ENCODE data around the gene LPCAT2.

Gene LPCAT2

GRCh38 chr16:55540221-55540620 is 31.3 kb downstream of the LPCAT2 start:
- Histone ChIP-seq H3K9me3 (ENCODE audit: control insufficient read depth, low read length) (no peaks in the 10 kb centered on the region), H3K27ac (ENCODE audit: insufficient read depth, low read length, poor library complexity, severe bottlenecking) (no peak overlapping the region), H3K4me3 (ENCODE audit: insufficient read depth, low read depth, low read length, poor library complexity, severe bottlenecking) (no peak overlapping the region), H3K36me3 (ENCODE audit: control insufficient read depth, insufficient read depth, low read length) (no peaks in the 10 kb centered on the region), H3K4me1 (ENCODE audit: control insufficient read depth, insufficient read depth, low read length, poor library complexity, severe bottlenecking) (no peaks in the 10 kb centered on the region), H3K27me3 (replicated peaks; ENCODE audit: control insufficient read depth, insufficient read depth, low read length, poor library complexity, severe bottlenecking) (no peaks in the 10 kb centered on the region)
- DNase-seq = no peak

- no peaks in the 10 kb centered on the region for H3K9me3 ChIP-seq (ENCODE audit: control insufficient read depth, low read length)
- no peak overlapping the region for H3K27ac ChIP-seq (ENCODE audit: insufficient read depth, low read length, poor library complexity, severe bottlenecking)
- H3K27me3 ChIP-seq (replicated peaks; ENCODE audit: control insufficient read depth, insufficient read depth, low read length, poor library complexity, severe bottlenecking) = no peaks in the 10 kb centered on the region
- no peaks in the 10 kb centered on the region for H3K36me3 ChIP-seq (ENCODE audit: control insufficient read depth, insufficient read depth, low read length)
- no peak for DNase-seq
- no peaks in the 10 kb centered on the region for H3K4me1 ChIP-seq (ENCODE audit: control insufficient read depth, insufficient read depth, low read length, poor library complexity, severe bottlenecking)
- no peak overlapping the region for H3K4me3 ChIP-seq (ENCODE audit: insufficient read depth, low read depth, low read length, poor library complexity, severe bottlenecking)
Observed at GRCh38 chr16:55542459-55543082, 33.7 kb downstream of the LPCAT2 start.

GRCh38 chr16:55543472-55543871 is 34.6 kb downstream of the LPCAT2 start:
- Histone ChIP-seq H3K9me3 (ENCODE audit: control insufficient read depth, low read length) (no peaks in the 10 kb centered on the region), H3K36me3 (ENCODE audit: control insufficient read depth, insufficient read depth, low read length) (no peaks in the 10 kb centered on the region), H3K27ac (ENCODE audit: insufficient read depth, low read length, poor library complexity, severe bottlenecking) (no peak overlapping the region), H3K27me3 (replicated peaks; ENCODE audit: control insufficient read depth, insufficient read depth, low read length, poor library complexity, severe bottlenecking) (no peaks in the 10 kb centered on the region), H3K4me1 (ENCODE audit: control insufficient read depth, insufficient read depth, low read length, poor library complexity, severe bottlenecking) (no peaks in the 10 kb centered on the region), H3K4me3 (ENCODE audit: insufficient read depth, low read depth, low read length, poor library complexity, severe bottlenecking) (no peak overlapping the region)
- DNase-seq = no peak

DNA sequence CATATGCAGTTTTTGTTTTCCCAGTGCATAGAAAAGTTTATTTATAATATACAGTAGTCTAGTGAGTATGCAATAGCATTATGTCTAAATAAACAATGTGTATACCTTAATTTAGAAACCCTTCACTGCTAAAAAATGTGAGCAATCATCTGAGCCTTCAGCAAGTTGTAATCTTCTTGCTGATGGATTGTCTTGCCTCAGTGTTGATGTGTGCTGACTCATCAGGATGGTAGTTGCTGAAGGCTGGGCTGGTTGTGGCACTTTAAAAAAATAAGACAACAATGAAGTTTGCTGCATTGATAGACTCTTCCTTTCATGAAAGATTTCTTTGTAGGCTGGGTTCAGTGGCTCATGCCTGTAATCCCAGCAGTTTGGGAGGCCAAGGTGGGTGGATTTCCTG is 43.7 kb downstream of the LPCAT2 start:
- Histone ChIP-seq H3K9me3 (ENCODE audit: control insufficient read depth, low read length) (no peaks in the 10 kb centered on the region), H3K4me3 (ENCODE audit: insufficient read depth, low read depth, low read length, poor library complexity, severe bottlenecking) (no peak overlapping the region), H3K4me1 (ENCODE audit: control insufficient read depth, insufficient read depth, low read length, poor library complexity, severe bottlenecking) (no peaks in the 10 kb centered on the region), H3K36me3 (ENCODE audit: control insufficient read depth, insufficient read depth, low read length) (no peaks in the 10 kb centered on the region), H3K27me3 (replicated peaks; ENCODE audit: control insufficient read depth, insufficient read depth, low read length, poor library complexity, severe bottlenecking) (no peaks in the 10 kb centered on the region), H3K27ac (ENCODE audit: insufficient read depth, low read length, poor library complexity, severe bottlenecking) (no peak overlapping the region)
- no peak for DNase-seq

- Histone ChIP-seq H3K4me3 (ENCODE audit: insufficient read depth, low read depth, low read length, poor library complexity, severe bottlenecking) (no peak overlapping the region), H3K27ac (ENCODE audit: insufficient read depth, low read length, poor library complexity, severe bottlenecking) (no peak overlapping the region), H3K36me3 (ENCODE audit: control insufficient read depth, insufficient read depth, low read length) (no peaks in the 10 kb centered on the region), H3K27me3 (replicated peaks; ENCODE audit: control insufficient read depth, insufficient read depth, low read length, poor library complexity, severe bottlenecking) (no peaks in the 10 kb centered on the region), H3K9me3 (ENCODE audit: control insufficient read depth, low read length) (no peaks in the 10 kb centered on the region), H3K4me1 (ENCODE audit: control insufficient read depth, insufficient read depth, low read length, poor library complexity, severe bottlenecking) (no peaks in the 10 kb centered on the region)
- DNase-seq = no peak
Observed at GRCh38 chr16:55555436-55555835, 46.6 kb downstream of the LPCAT2 start.

GRCh38 chr16:55557186-55557585 is 48.3 kb downstream of the LPCAT2 start:
- Histone ChIP-seq H3K27me3 (replicated peaks; ENCODE audit: control insufficient read depth, insufficient read depth, low read length, poor library complexity, severe bottlenecking) (no peaks in the 10 kb centered on the region), H3K4me1 (ENCODE audit: control insufficient read depth, insufficient read depth, low read length, poor library complexity, severe bottlenecking) (no peaks in the 10 kb centered on the region), H3K4me3 (ENCODE audit: insufficient read depth, low read depth, low read length, poor library complexity, severe bottlenecking) (no peak overlapping the region), H3K36me3 (ENCODE audit: control insufficient read depth, insufficient read depth, low read length) (no peaks in the 10 kb centered on the region), H3K9me3 (ENCODE audit: control insufficient read depth, low read length) (no peaks in the 10 kb centered on the region), H3K27ac (ENCODE audit: insufficient read depth, low read length, poor library complexity, severe bottlenecking) (no peak overlapping the region)
- DNase-seq = no peak

DNA sequence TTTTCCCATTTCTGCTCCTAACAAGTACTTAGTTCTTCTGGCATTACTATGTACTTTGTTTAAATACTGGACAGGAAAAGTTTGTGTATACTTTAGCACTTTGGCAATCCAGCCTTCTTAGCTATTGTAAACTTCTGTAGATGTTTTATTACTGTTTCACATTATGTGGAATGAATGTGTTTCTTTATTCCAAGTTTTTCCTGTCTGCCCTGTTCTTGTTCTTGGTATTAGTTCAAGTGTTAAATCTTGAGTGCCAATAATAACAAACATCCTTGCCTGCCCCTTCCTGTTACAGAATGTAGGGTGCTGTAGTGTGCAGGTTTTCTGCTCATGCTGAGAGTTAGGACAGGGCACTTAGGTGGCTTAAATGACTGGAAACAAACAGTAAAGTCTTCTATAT is 50.4 kb downstream of the LPCAT2 start:
- Histone ChIP-seq H3K27me3 (replicated peaks; ENCODE audit: control insufficient read depth, insufficient read depth, low read length, poor library complexity, severe bottlenecking) (no peaks in the 10 kb centered on the region), H3K36me3 (ENCODE audit: control insufficient read depth, insufficient read depth, low read length) (no peaks in the 10 kb centered on the region), H3K4me1 (ENCODE audit: control insufficient read depth, insufficient read depth, low read length, poor library complexity, severe bottlenecking) (no peaks in the 10 kb centered on the region), H3K9me3 (ENCODE audit: control insufficient read depth, low read length) (no peaks in the 10 kb centered on the region), H3K27ac (ENCODE audit: insufficient read depth, low read length, poor library complexity, severe bottlenecking) (no peak overlapping the region), H3K4me3 (ENCODE audit: insufficient read depth, low read depth, low read length, poor library complexity, severe bottlenecking) (no peak overlapping the region)
- no peak for DNase-seq

GRCh38 chr16:55559933-55560516 is 51.2 kb downstream of the LPCAT2 start:
- Histone ChIP-seq H3K36me3 (ENCODE audit: control insufficient read depth, insufficient read depth, low read length) (no peaks in the 10 kb centered on the region), H3K4me3 (ENCODE audit: insufficient read depth, low read depth, low read length, poor library complexity, severe bottlenecking) (no peak overlapping the region), H3K4me1 (ENCODE audit: control insufficient read depth, insufficient read depth, low read length, poor library complexity, severe bottlenecking) (no peaks in the 10 kb centered on the region), H3K27ac (ENCODE audit: insufficient read depth, low read length, poor library complexity, severe bottlenecking) (no peak overlapping the region), H3K27me3 (replicated peaks; ENCODE audit: control insufficient read depth, insufficient read depth, low read length, poor library complexity, severe bottlenecking) (no peaks in the 10 kb centered on the region), H3K9me3 (ENCODE audit: control insufficient read depth, low read length) (no peaks in the 10 kb centered on the region)
- DNase-seq = no peak

DNA sequence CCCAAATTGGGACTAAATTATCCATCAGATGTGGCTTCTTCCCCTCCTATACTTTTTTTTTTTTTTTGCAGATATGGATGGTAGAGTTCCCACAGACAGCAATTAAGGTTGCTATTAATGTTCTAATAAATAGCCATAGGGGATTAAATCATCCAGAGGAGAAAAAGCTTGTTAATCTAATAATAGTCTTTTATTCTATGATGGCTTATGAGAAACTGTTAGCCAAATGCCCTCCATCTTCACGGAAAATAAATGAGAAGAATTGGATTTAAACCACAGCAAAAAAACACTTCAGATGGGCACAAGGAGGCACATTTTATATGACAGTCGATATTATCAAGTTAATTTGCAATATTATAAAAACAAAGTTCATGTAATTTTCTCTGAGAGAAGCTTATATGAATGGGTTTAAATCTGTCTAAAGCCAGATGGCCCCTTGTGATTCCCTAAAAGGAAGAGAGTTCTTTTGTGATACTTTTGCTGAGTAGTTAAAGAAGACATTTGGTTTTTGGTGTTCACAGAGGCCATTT is 52.5 kb downstream of the LPCAT2 start:
- H3K4me3 ChIP-seq (ENCODE audit: insufficient read depth, low read depth, low read length, poor library complexity, severe bottlenecking) = no peak overlapping the region
- no peaks in the 10 kb centered on the region for H3K36me3 ChIP-seq (ENCODE audit: control insufficient read depth, insufficient read depth, low read length)
- H3K27ac ChIP-seq (ENCODE audit: insufficient read depth, low read length, poor library complexity, severe bottlenecking) = no peak overlapping the region
- DNase-seq = no peak
- no peaks in the 10 kb centered on the region for H3K9me3 ChIP-seq (ENCODE audit: control insufficient read depth, low read length)
- H3K27me3 ChIP-seq (replicated peaks; ENCODE audit: control insufficient read depth, insufficient read depth, low read length, poor library complexity, severe bottlenecking) = no peaks in the 10 kb centered on the region
- H3K4me1 ChIP-seq (ENCODE audit: control insufficient read depth, insufficient read depth, low read length, poor library complexity, severe bottlenecking) = no peaks in the 10 kb centered on the region

GRCh38 chr16:55562936-55563335 is 54.1 kb downstream of the LPCAT2 start:
- Histone ChIP-seq H3K9me3 (ENCODE audit: control insufficient read depth, low read length) (no peaks in the 10 kb centered on the region), H3K4me3 (ENCODE audit: insufficient read depth, low read depth, low read length, poor library complexity, severe bottlenecking) (no peak overlapping the region), H3K27ac (ENCODE audit: insufficient read depth, low read length, poor library complexity, severe bottlenecking) (no peak overlapping the region), H3K4me1 (ENCODE audit: control insufficient read depth, insufficient read depth, low read length, poor library complexity, severe bottlenecking) (no peaks in the 10 kb centered on the region), H3K27me3 (replicated peaks; ENCODE audit: control insufficient read depth, insufficient read depth, low read length, poor library complexity, severe bottlenecking) (no peaks in the 10 kb centered on the region), H3K36me3 (ENCODE audit: control insufficient read depth, insufficient read depth, low read length) (no peaks in the 10 kb centered on the region)
- DNase-seq = no peak

Data from effector memory CD4-positive, alpha-beta T cell (primary cell).